ENCODE data around the gene TSPAN3.

TSPAN3 gene

GRCh38 chr15:77070495-77071304 is at the start of gene TSPAN3:
Gene TSPAN3, minus strand, starts transcription at chr15:77071109. Its CDS starts 155 bp downstream, at chr15:77070954.
- peak; percentile 89 to 93 for DNase-seq (ENCODE audit: low read depth in 2 of 2)

- DNase-seq (ENCODE audit: low read depth in 2 of 2): no peak
These were observed 49.7 kb upstream of the TSPAN3 start for GRCh38 chr15:77120576-77120975.

- DNase-seq (ENCODE audit: low read depth in 2 of 2): no peak
These were observed 48.5 kb upstream of the TSPAN3 start for GRCh38 chr15:77119446-77119845.

- no peak for DNase-seq (ENCODE audit: low read depth in 2 of 2)
These were observed 48.0 kb upstream of the TSPAN3 start for GRCh38 chr15:77118882-77119321.

DNA sequence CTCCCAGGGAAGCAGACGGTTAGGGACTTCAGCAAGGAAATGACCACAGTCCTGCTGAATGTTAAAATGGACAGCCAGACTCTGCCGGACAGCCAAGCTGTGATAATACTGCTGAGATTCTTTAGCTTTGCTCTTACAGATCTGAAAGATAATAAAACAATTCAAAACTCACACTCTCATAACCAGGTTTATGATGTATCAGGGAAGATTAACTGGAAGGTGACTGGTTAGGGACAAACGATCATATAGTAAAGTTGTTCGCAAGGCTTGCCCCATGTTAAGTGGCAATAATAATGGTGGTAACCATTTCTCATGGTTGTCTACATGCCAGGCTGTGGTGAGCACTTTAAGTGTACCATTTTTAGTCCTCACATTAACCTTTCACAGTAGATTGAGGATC is 44.3 kb upstream of the TSPAN3 start:
- DNase-seq (ENCODE audit: low read depth in 2 of 2): no peak

DNA sequence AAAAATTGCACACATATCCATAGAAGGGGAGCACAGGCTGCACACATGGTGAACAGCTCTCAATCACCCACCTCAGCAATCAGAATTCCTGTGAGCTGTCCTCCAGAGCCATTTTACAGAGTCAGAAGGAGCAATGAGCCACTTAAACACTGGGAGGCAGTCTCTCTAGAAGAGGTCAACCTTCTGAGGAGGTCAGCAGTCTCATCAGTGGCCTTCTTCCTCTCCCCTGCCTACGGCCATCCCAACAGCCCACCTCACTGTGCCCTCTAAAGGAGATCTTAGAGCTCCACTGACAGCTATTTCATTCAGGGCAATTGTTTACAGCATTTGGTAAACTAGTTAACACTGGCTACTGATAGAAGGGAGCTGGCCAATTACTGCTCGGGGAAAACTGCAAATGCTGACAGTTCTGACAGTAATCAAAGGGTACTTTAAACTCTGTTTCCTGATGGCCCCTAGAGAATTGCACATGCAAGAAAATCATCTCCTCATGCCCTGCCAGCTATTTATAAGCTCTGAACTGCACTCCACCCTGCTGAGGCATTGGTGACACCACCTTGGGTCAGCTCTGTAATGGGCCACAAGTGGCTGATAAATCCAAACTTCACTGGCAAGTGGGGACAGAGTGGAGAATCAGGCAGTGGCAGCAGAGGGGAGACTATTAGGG is 42.1 kb upstream of the TSPAN3 start:
- DNase-seq (ENCODE audit: low read depth in 2 of 2): no peak

GRCh38 chr15:77111789-77112188 is 40.9 kb upstream of the TSPAN3 start:
- DNase-seq (ENCODE audit: low read depth in 2 of 2): no peak

- DNase-seq (ENCODE audit: low read depth in 2 of 2): peak; percentile 8 to 13
These were observed 36.8 kb upstream of the TSPAN3 start for GRCh38 chr15:77107531-77108355.

DNA sequence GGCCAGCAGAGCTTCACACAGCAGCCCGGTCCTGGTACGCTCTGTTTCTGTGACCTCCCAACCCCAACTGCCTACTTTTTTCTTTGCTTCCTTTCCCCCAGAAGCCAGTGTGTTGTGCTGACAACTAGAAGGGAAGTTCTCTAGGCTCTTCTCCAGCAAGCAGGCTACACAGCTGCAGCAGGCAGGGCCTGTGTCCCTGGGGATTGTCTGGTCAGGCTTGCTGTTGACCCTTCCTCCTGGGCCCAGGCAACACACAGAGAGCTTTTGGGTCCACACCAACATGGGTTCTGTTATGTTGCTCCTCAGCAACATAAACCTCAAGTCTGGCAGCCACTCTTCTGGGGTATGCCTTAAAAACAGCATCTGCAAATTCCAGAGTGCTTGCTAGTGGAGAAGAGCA is 36.2 kb upstream of the TSPAN3 start:
- DNase-seq (ENCODE audit: low read depth in 2 of 2): no peak

- no peak for DNase-seq (ENCODE audit: low read depth in 2 of 2)
These were observed 33.2 kb upstream of the TSPAN3 start for GRCh38 chr15:77104155-77104554.

DNA sequence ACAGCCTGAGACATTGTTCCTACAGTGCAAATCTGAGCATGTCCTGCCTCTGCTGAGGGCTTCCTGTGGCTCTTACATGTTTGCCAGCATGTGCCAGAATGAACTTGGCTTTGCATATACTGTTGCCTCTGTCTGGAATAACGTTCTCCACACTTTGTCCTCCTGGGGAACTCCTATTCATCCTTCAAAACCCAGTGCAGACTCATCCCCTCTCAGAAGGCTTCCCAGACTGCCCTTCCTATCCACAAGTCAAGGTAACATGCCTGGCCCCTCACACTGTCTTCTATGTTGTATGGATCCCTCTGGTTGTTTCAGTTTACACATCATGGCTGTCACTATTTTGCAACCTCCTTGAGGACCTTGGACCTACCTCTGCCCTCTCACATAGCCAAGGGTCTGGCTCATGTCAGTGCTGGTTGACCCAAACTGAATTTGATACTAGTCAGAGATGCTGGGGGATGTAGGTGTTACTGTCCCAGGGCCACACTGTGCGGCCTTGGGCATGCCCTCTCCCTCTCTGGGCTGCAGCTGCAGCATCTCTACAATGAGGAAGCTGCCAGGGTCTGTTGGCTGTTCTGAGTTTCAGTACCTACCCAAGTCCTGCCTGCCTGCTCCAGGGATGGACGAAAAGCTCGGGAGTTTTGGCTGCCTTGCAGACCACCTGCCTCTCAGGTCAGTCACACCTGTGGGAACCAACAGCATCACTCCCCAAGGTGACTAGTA is 29.0 kb upstream of the TSPAN3 start:
- no peak for DNase-seq (ENCODE audit: low read depth in 2 of 2)

- no peak for DNase-seq (ENCODE audit: low read depth in 2 of 2)
These were observed 27.7 kb upstream of the TSPAN3 start for GRCh38 chr15:77098572-77098971.

DNA sequence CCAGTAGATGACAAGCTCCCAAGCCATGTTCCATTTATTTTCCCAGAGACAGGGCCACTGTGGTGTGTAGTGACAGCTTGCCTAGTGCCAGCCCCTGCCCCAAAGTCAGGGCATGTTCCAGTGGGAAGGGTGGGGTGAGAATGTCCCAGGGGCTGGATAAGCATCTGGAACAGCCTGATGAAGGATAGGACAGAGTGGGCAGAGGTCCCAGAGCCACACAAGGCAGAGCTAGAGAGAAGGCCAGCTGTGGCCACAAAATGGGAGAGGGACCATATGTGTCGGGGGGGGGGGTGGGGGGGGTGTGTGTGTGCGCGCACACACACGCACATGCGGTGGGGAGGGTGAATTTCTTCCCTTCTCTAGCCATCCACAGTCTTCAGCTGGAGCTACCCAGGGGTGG is 27.0 kb upstream of the TSPAN3 start:
- no peak for DNase-seq (ENCODE audit: low read depth in 2 of 2)

- no peak for DNase-seq (ENCODE audit: low read depth in 2 of 2)
These were observed 26.4 kb upstream of the TSPAN3 start for GRCh38 chr15:77097248-77097721.

DNA sequence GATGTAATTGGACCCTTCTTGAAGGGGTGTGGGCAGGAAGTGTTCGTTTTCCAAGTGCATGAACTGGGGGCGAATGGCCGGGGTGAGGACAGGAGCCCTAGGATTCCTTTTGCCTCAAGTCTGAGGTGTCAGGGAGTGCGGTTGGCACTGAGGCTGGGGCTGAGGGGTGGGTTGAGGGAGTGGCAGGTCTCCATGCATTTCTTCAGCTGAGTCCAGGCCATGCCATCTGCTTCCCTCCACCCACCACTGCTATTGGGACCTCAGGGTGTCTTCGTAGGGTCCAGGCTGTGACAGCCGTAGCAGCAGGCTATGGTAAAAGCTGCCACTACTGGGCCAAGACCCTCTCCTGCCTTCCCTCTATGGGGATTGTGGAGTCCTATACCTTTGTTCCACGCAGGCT is 25.6 kb upstream of the TSPAN3 start:
- DNase-seq (ENCODE audit: low read depth in 2 of 2): no peak

DNA sequence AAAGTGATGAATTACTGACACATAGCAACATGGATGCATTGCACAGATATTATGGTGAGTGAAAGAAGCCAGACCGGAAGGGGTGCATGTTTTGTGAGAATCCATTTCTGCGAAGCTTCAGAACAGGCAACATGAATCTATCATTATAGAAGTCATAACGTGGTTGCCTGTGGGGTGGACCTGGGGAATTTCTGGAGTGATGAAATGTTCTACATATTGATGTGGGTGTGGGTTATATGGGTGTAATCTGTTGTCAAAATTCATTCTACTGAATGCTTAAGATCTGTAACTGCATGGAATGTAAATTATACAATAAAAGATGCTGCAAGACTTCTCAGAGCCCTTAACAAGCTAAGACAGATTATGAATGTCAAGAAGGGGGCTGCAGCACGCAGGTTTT is 25.2 kb upstream of the TSPAN3 start:
- no peak for DNase-seq (ENCODE audit: low read depth in 2 of 2)

DNA sequence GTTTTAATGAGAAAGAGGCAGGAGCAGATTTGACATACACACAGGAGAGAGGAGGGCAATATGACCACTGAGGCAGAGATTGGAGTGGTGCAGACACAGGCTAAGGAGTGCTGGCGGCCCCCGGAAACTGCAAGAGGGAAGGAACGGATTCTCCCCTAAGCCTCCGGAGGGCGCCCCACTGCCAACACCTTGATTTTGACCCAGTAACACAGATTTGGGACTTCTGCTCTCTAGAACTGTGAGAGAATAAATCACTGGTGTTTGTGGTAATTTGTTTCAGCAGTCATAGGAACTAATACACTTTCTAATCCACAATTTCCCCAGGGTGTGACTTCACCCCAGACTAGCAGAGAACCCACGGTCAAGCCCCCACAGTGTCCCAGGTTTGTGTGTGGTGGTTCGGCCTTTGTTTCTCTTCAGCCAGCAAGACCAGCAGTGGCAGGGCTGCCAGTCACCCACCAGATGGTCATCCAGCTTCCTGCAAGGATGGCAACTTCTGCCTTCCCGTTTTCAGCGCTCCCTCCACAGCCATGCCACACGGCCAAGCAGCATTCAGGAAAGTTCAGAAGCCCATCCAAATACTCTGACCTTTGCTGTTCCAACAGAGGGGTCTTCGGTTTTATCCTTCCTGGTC is 23.6 kb upstream of the TSPAN3 start:
- no peak for DNase-seq (ENCODE audit: low read depth in 2 of 2)

GRCh38 chr15:77093436-77093835 is 22.5 kb upstream of the TSPAN3 start:
- no peak for DNase-seq (ENCODE audit: low read depth in 2 of 2)

GRCh38 chr15:77091097-77091496 is 20.2 kb upstream of the TSPAN3 start:
- DNase-seq (ENCODE audit: low read depth in 2 of 2): no peak

DNA sequence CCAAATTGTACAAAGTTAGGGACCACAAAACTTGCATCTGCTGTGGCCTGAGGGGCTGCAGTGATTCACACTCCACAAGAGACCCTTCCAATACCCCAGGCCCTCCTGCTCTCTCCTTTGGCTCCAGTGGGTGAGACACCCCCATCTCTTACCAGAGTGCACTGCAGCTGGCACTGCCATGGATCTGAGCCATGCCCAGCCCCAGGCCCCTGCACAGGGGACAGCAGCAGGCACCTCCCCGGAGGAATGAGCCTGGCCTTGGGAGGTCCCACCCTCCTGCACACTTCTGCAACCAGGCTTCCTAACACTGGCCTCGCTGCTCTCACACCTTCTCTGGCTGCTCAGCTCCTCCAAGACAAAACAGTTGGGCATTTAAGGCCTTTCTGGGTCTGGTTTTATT is 16.3 kb upstream of the TSPAN3 start:
- DNase-seq (ENCODE audit: low read depth in 2 of 2): no peak

DNA sequence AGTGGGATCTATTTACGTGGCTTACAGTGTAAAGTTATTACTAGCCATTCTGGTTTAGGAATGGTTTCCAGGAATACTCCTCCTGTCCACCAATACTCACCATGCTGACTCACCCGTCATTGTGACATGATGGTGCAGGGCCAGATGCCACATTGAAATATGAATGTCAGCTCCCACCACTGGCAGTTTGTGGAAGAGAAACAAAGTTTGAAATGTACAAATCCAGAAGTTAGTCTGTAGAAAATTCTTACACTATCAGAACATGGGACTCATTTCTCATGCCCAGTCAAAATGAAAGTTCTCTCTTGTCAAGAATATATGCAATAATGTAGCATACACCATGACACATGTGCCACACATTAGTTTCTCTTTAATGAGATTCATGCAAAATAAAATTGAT is 14.4 kb upstream of the TSPAN3 start:
- DNase-seq (ENCODE audit: low read depth in 2 of 2): no peak

All from stimulated activated CD8-positive, alpha-beta memory T cell treated with anti-CD3 and anti-CD28 coated beads, Interleukin-2, amount 100 ng/mL, for 48 hours (primary cell).